ENCODE measurements around the gene SYCN. TPM values are rescaled to one million over a fixed set of nuclear protein-coding genes. Genes with fewer than 3 reads are reported as not detected.

SYCN gene
- total and polyA plus RNA-seq, 2 of the 13 experiments (the other 11 are each of a cell fraction or from before 2014, with no cell fraction given): not detected

GRCh38 chr19:39172700-39173501 is 31.2 kb downstream of the SYCN start:
- DNase-seq (ENCODE audit: low spot score): no peak
- H3K79me2 ChIP-seq (ENCODE audit: insufficient read depth, low read length): no peaks in the 10 kb centered on the region
- no peak overlapping the region for H3K27ac ChIP-seq (ENCODE audit: extremely low read length, insufficient read depth, low read length)
- ChIA-PET POLR2A (no interaction called here), CTCF (ENCODE audit: low intra/inter-chr PET ratio, low total read pairs) (no interaction called here)
- H3K27me3 ChIP-seq (ENCODE audit: control insufficient read depth in 1 of 2, insufficient read depth in 2 of 2, low read length in 2 of 2): no peaks in the 10 kb centered on the region; a peak in 1 of 5 replicates
- ATAC-seq: no peak
- FAIRE-seq: no peak
- TSS peak; percentile 49 for BruUV-seq (replicated peaks)
- peaks cover 2% of the 10 kb centered on the region; the same call in 1 of the 2 replicates for H4K20me1 ChIP-seq (ENCODE audit: insufficient read depth, low read length)
- no peaks in the 10 kb centered on the region for H3K9me3 ChIP-seq (ENCODE audit: low read length)
- H3K4me3 ChIP-seq (replicated peaks in 1 of 3; ENCODE audit: insufficient read depth in 1 of 3, low read depth in 2 of 3, low read length in 3 of 3): no peak overlapping the region
- intact Hi-C loops (cut with micrococcal nuclease; ENCODE audit: unreplicated experiment) (no loop called here), in situ Hi-C loops (cut with HindIII; ENCODE audit: extremely low pct_ligation_motif_present, low pct_unique_long_range_greater_than_20kb) (no loop called here)
- TF ChIP-seq DNMT1 (CRISPR knock-in tag; IDR thresholded peaks at IDR 0.05): no peak
- TF ChIP-seq DNMT3B (CRISPR knock-in tag; conservative IDR thresholded peaks at IDR 0.05): no peak
- TF ChIP-seq ZNF775 (CRISPR knock-in tag; IDR thresholded peaks at IDR 0.05; ENCODE audit: borderline replicate concordance): no peak
- TF ChIP-seq, protein P1, sequence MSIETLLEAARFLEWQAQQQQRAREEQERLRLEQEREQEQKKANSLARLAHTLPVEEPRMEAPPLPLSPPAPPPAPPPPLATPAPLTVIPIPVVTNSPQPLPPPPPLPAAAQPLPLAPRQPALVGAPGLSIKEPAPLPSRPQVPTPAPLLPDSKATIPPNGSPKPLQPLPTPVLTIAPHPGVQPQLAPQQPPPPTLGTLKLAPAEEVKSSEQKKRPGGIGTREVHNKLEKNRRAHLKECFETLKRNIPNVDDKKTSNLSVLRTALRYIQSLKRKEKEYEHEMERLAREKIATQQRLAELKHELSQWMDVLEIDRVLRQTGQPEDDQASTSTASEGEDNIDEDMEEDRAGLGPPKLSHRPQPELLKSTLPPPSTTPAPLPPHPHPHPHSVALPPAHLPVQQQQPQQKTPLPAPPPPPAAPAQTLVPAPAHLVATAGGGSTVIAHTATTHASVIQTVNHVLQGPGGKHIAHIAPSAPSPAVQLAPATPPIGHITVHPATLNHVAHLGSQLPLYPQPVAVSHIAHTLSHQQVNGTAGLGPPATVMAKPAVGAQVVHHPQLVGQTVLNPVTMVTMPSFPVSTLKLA (IDR thresholded peaks at IDR 0.05): no peak
- TF ChIP-seq HNRNPK (IDR thresholded peaks at IDR 0.05; ENCODE audit: low read depth, low read length, poor library complexity, severe bottlenecking): no peak
- TF ChIP-seq ZNF724P (CRISPR knock-in tag; IDR thresholded peaks at IDR 0.05; ENCODE audit: borderline replicate concordance): no peak
- no peak for TF ChIP-seq POGK (CRISPR knock-in tag; conservative IDR thresholded peaks at IDR 0.05)
- no peak for TF ChIP-seq BCL3 (CRISPR knock-in tag; IDR thresholded peaks at IDR 0.05)
- no peak for TF ChIP-seq ZNF18 (CRISPR knock-in tag; IDR thresholded peaks at IDR 0.05; ENCODE audit: insufficient replicate concordance)
- H3K4me2 ChIP-seq (ENCODE audit: low read depth, low read length): no peak overlapping the region
- no peak overlapping the region for H2AFZ ChIP-seq (ENCODE audit: low read length)
- 98% methylated on average over 22 of the region's 45 CpGs for WGBS (ENCODE audit: low lambda C conversion rate)
- no peak overlapping the region for H3K9ac ChIP-seq (ENCODE audit: insufficient read depth, low read depth, low read length)
- peaks cover 26% of the 10 kb centered on the region for H3K4me1 ChIP-seq (ENCODE audit: insufficient read depth, low read length)
- peaks cover 13 to 46% of the 10 kb centered on the region in 2 experiments; a peak in 4 of 5 replicates for H3K36me3 ChIP-seq (replicated peaks in 1 of 2; ENCODE audit: control insufficient read depth in 1 of 2, insufficient read depth in 2 of 2, low read length in 2 of 2)
